WERI-Rb-1 (cell line): ENCODE data around the gene DRC3.

Experiments
- DNase-seq: peaks from one replicate; pipeline ENCODE4 v3.0.0-alpha.2; 2020
- H3K27ac ChIP-seq: fragments of 250-450 bp; sonication (Bioruptor Pico); 2 replicates; pipeline ENCODE4 v1.5.1; 2020; ENCODE audit warnings: mild to moderate bottlenecking, moderate library complexity
- H3K27me3 ChIP-seq: fragments of 250-450 bp; sonication (Bioruptor Pico); 2 replicates; pipeline ENCODE4 v1.5.1; 2021; ENCODE audit warnings: mild to moderate bottlenecking, low read depth, moderate library complexity; ENCODE audit not compliant: insufficient read depth, severe bottlenecking
- H3K36me3 ChIP-seq: fragments of 250-450 bp; sonication (Bioruptor Pico); 2 replicates; pipeline ENCODE4 v1.5.1; 2020; ENCODE audit warnings: mild to moderate bottlenecking, moderate library complexity
- H3K4me3 ChIP-seq: 2 replicates; pipeline ENCODE4 v1.5.1; 2011; ENCODE audit warnings: low read depth, mild to moderate bottlenecking, control low read depth, low read length
- H3K9me3 ChIP-seq: fragments of 250-450 bp; sonication (Bioruptor Pico); 2 replicates; pipeline ENCODE4 v1.5.1; 2021; ENCODE audit warnings: mild to moderate bottlenecking, moderate library complexity; ENCODE audit not compliant: severe bottlenecking
- TF ChIP-seq, protein P1 (sequence below): IDR thresholded peaks from 2 replicates; pipeline ENCODE4 v1.5.1; 2011; ENCODE audit warnings: low read depth, mild to moderate bottlenecking, control low read depth, inconsistent platforms, low read length

Gene DRC3

DNA sequence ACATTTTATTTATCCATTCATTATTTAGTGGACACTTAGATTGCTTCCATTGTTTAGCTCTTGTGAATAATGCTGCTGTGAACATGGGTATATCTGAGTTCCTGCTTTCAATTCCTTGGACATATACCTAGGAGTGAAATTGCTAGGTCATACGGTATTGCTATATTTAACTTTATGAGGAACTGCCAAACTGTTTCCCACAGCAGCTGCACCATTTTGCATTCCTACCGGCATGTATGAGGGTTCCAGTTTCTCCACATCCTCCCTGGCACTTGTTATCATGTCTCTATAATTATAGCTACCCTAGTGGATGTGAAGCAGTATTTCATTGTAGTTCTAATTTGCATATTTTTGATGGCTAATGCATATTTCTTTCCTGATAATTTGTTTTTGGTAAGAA, 91.4 kb downstream of the DRC3 start:
- DNase-seq, result no peak
- H3K4me3 ChIP-seq, result no peak overlapping the region
- H3K27ac ChIP-seq, result no peak overlapping the region
- peaks cover 44% of the 10 kb centered on the region for H3K36me3 ChIP-seq
- no peaks in the 10 kb centered on the region for H3K9me3 ChIP-seq
- TF ChIP-seq, protein P1, sequence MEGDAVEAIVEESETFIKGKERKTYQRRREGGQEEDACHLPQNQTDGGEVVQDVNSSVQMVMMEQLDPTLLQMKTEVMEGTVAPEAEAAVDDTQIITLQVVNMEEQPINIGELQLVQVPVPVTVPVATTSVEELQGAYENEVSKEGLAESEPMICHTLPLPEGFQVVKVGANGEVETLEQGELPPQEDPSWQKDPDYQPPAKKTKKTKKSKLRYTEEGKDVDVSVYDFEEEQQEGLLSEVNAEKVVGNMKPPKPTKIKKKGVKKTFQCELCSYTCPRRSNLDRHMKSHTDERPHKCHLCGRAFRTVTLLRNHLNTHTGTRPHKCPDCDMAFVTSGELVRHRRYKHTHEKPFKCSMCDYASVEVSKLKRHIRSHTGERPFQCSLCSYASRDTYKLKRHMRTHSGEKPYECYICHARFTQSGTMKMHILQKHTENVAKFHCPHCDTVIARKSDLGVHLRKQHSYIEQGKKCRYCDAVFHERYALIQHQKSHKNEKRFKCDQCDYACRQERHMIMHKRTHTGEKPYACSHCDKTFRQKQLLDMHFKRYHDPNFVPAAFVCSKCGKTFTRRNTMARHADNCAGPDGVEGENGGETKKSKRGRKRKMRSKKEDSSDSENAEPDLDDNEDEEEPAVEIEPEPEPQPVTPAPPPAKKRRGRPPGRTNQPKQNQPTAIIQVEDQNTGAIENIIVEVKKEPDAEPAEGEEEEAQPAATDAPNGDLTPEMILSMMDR, result no peak
- H3K27me3 ChIP-seq, result no peaks in the 10 kb centered on the region

DNA sequence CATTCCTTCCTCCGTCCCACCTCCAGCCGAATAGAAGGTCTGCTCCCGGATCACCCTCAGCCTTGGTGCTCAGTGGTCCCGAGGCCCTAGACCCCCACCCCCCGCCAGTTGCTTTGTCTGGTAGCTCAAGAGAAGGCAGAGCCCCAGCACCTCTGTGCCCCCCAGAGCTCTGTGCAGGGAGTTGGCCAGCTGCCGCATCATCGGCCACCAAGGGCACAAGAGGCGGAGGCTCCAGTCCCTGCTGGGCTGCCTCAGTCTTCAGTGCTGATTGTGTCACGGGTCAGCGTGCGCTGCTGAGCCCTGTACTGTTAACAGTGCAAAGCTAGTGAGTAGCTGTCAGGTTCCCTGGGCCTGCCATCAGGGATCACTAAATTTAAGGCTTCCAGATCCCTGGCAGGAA, 92.9 kb downstream of the DRC3 start:
- DNase-seq, result no peak
- TF ChIP-seq, protein P1, result no peak
- Histone ChIP-seq H3K27ac (no peak overlapping the region), H3K9me3 (no peaks in the 10 kb centered on the region), H3K27me3 (no peaks in the 10 kb centered on the region), H3K4me3 (no peak overlapping the region), H3K36me3 (peaks cover 36% of the 10 kb centered on the region)
